Brain pericyte (primary cell): ENCODE data around the gene AGPAT2.

Experiments
- DNase-seq: peaks from one replicate; pipeline ENCODE4 v3.0.0-alpha.2; 2012; ENCODE audit warnings: low read depth, low spot score

AGPAT2 gene

DNA sequence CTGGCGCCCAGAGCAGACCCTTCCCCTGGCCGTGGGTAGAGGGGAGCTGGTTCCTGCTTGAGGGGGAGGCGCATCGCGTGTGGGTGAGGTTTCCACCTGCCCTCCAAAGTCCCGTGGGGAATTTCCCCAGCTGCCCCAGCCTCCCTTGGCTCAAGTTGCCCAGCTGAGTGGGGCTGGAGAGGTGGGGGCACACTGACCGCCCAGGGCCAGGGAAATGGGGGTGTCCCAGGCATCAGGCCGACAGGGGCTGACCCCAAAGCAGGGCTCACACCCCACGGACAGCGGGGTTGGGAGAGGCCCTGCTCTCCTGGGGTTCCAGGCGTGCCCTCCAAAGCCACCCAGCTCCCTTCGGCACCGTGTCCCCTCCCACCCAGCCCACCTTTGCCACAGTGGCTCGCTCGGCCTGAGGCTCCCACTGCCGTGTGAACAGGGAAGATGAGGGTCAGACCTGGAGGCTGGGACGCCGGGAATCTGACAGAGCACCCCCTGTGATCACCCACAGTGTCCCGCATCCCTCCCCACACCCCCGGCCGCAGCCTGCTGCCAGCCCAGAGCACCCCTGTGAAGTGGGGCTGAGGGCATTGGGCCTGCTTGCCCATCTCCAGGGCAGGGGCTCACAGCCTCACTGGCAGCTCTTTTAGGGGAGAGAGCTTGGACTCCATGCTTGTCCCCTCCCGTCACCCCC, 25.5 kb downstream of the AGPAT2 start:
- no peak for DNase-seq

- DNase-seq = no peak
Observed at GRCh38 chr9:136660971-136661550, 26.2 kb downstream of the AGPAT2 start.

- no peak for DNase-seq
Observed at GRCh38 chr9:136659861-136660784, 27.1 kb downstream of the AGPAT2 start.

- no peak for DNase-seq
Observed at GRCh38 chr9:136658849-136659535, 28.3 kb downstream of the AGPAT2 start.

DNA sequence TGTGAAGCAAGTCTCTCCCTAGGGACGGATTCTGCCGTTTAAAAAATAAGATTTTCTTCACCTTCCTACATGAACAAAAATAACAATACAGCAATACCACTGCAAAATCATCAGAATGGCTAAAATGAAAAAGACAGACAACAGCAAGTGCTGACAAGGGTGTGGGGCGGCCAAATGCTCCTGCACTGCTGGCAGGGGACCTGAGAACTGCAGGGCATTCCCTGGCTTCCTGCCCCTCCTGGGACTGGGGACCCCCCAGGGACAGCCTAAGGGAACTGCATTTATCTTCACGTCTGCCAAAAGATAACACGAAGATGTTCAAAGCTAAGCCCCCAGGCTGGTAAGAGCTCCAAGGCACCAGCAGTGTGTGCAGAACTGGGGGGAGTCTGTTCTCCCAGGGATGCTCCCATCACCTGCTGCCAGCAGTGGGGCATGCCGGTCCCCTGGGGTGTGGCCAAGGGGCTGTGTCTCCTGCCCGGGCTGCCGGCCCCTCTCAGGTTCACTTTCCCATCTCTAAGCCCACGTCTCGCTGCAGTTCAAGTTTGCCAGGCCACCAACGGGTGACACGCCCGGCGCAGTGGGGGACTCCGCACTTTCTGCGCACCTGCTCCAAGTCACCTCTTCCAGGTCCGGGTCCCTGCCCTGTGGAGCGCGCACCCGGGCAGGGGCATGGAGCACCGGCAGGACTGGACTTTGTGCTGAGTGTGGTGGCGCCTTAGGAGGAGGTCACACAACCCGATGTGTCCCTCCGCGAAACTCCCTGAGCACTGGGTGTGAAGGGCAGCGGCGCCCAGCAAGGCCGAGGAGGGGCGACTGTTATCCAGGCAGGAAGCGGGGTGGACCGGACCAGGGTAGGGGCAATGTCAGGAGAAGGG, 29.0 kb downstream of the AGPAT2 start:
- no peak for DNase-seq

- DNase-seq = no peak
Observed at GRCh38 chr9:136656795-136657611, 30.3 kb downstream of the AGPAT2 start.

- no peak for DNase-seq
Observed at GRCh38 chr9:136656183-136656738, 31.0 kb downstream of the AGPAT2 start.

- no peak for DNase-seq
Observed at GRCh38 chr9:136655536-136656182, 31.6 kb downstream of the AGPAT2 start.

DNA sequence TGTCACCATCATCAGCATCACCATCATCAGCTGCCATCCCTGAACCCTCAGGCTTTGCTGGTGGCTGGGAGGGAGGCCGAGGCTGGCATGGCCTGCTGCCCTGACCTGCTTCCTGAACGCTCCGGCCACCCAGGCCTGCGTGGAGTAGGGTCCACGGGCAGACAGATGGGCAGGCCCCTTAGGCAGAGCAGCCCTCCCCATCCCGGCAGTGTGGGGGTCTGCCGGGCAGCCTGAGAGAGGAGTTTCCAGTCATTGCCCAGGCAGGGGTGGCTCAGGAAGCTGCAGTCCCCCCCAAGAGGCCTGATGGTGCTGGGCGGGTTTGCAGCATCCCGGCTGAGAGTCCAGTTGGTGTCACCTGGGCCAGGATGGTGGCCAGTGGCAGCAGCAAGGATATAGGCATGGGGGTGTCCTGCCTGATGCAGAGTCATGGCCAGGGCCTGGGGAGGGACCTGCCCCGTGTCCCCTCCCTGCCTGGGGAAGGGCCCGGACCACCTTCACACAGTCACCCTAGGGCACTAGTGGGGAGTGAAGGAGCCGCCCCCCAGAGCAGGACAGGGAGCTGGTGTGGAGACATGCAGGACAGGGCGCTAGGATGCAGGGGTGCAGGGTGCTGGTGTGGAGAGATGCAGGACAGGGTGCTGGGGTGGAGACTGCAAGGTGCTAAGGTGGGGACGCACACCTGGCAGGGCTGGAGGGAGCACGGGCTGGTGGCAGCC, 32.3 kb downstream of the AGPAT2 start:
- DNase-seq = no peak

GRCh38 chr9:136653323-136654079, 33.8 kb downstream of the AGPAT2 start:
- no peak for DNase-seq

GRCh38 chr9:136651860-136652259, 35.4 kb downstream of the AGPAT2 start:
- DNase-seq = no peak

- DNase-seq = no peak
Observed at GRCh38 chr9:136650648-136651047, 36.6 kb downstream of the AGPAT2 start.

GRCh38 chr9:136650021-136650420, 37.2 kb downstream of the AGPAT2 start:
- no peak for DNase-seq

DNA sequence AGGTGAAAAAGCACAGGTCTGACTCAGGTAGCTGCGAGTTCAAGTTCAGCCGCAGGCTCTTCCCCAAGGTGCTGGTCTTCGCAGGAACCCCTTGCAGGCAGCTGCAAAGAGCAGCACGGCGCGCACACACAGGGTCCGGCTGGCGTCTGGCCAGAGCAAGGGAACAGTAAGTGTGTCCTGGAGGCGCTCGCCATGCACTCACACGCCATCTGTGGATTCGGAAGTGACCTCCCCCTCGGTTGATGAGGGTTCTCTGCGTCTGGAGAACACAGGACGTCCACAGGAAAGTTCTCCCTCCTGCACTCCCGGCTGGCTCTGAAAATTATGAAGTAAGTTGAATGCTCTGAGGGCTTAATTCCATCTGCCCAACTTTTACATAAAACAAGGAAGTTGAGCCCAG, 38.5 kb downstream of the AGPAT2 start:
- DNase-seq = no peak

- no peak for DNase-seq
Observed at GRCh38 chr9:136646827-136647711, 40.2 kb downstream of the AGPAT2 start.

DNA sequence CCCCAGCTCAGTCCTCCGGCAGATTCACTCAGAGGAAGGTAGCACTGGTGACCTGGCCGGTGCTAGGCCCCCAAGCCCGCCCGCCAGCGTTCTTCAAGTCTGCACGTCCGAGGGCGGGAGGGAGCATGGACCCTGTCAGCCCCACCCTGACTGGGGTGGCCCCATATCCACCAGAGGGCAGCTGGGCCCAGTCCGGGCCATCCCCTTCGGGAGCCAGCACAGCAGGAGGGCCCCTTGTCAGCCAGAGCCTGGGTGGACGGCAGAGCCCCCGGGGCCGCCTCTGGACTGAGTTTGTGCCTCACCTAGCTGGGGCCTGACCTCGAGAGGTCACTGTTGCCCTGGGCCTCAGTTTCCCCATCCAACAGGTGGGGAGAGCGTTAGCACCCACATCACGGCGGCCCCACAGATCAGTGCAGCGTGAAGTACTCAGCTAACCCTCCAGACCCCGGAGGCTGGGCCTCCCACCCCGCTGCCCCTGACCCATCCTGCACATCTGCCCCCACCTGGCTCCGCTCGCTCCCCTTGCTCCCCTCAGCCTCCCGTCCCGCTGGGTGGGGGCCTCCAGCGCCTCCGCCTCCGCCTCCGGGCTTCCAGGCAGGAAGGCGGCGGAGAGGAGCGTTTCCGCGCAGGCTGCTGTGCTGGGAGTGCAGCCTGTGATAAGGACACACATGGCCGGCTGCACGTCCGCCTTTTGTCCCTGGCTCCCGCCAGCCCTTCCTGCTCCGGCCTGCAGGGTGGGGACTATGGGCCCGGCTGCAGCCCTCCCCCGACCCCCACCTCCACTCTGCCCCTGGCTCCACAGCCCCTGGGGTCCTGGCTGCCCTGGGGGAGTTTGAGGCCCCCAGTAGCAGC, 41.1 kb downstream of the AGPAT2 start:
- DNase-seq = no peak
